HepG2 (cell line): ENCODE data around the gene FAT4. TPM values are rescaled to one million over a fixed set of nuclear protein-coding genes. Genes with fewer than 3 reads are reported as not detected.

Source experiments
- ARID5B ChIP-seq: IDR thresholded peaks from 2 replicates; pipeline ENCODE4 v1.4.0; 2020; ENCODE audit warnings: mild to moderate bottlenecking, missing genetic modification reagents
- CREB1 ChIP-seq, 2 experiments: fragments of 450-650 bp in 1 of 2; IDR thresholded peaks; 2 replicates each; pipeline ENCODE4 v1.6.1; 2016 to 2017; ENCODE audit warnings: control low read depth in 1 of 2, mild to moderate bottlenecking in 1 of 2, missing compliant biosample characterization in 1 of 2, missing genetic modification characterization in 1 of 2
- DRAP1 ChIP-seq: IDR thresholded peaks from 2 replicates; pipeline ENCODE4 v1.6.1; 2016; ENCODE audit warnings: missing genetic modification reagents, missing compliant biosample characterization
- GRHL1 ChIP-seq: sonication (generic); formaldehyde crosslinking; conservative IDR thresholded peaks from 2 replicates; pipeline ENCODE4 v1.8.0; 2022; ENCODE audit warnings: missing genetic modification reagents
- HDAC1 ChIP-seq: sonication (generic); formaldehyde crosslinking; IDR thresholded peaks from 2 replicates; pipeline ENCODE4 v1.5.1; 2020; ENCODE audit warnings: mild to moderate bottlenecking, missing genetic modification reagents
- SAP130 ChIP-seq: IDR thresholded peaks from 2 replicates; pipeline ENCODE4 v1.6.1; 2016; ENCODE audit warnings: low read depth
- SIX4 ChIP-seq: sonication (generic); formaldehyde crosslinking; IDR thresholded peaks from 2 replicates; pipeline ENCODE4 v1.4.0; 2020; ENCODE audit warnings: missing genetic modification reagents
- TEAD3 ChIP-seq: optimal IDR thresholded peaks from 2 replicates; pipeline ENCODE3; 2016; ENCODE audit warnings: borderline replicate concordance
- THAP11 ChIP-seq: IDR thresholded peaks from 2 replicates; pipeline ENCODE4 v1.6.1; 2016; ENCODE audit warnings: missing biosample characterization, missing genetic modification reagents
- ZBTB25 ChIP-seq: IDR thresholded peaks from 2 replicates; pipeline ENCODE4 v1.6.1; 2018; ENCODE audit warnings: missing genetic modification reagents
- ZBTB4 ChIP-seq: sonication (generic); formaldehyde crosslinking; IDR thresholded peaks from 2 replicates; pipeline ENCODE4 v1.4.0; 2020; ENCODE audit warnings: missing genetic modification reagents, mild to moderate bottlenecking, borderline replicate concordance
- ZNF205 ChIP-seq: IDR thresholded peaks from 2 replicates; pipeline ENCODE4 v1.6.1; 2018; ENCODE audit warnings: missing biosample characterization, missing genetic modification reagents
- ZNF276 ChIP-seq: sonication (generic); formaldehyde crosslinking; IDR thresholded peaks from 2 replicates; pipeline ENCODE4 v1.4.0; 2020; ENCODE audit warnings: mild to moderate bottlenecking, low read depth, missing genetic modification reagents
- ZNF564 ChIP-seq: sonication (generic); formaldehyde crosslinking; IDR thresholded peaks from 2 replicates; pipeline ENCODE4 v1.8.1; 2023; ENCODE audit warnings: mild to moderate bottlenecking, missing genetic modification reagents
- ZNF616 ChIP-seq: sonication (generic); formaldehyde crosslinking; IDR thresholded peaks from 2 replicates; pipeline ENCODE4 v1.5.0; 2020; ENCODE audit warnings: low read depth, mild to moderate bottlenecking, missing genetic modification reagents
- polyA plus RNA-seq, 8 experiments: library from polyadenylated mRNA; depleted of rRNA in 3 of 8; stranded (reverse) in 7 of 8; unstranded in 1 of 8; fragments of >200 nt; fragmentation: Illumina TruSeq in 4 of 8; extraction: Trizol in 4 of 8; gene quantifications; 2 replicates each; pipeline versions ENCODE4 v1.2.1 to v1.2.3, GENCODE V29; 2011 to 2016; ENCODE audit warnings: low read depth in 4 of 8, missing spikeins in 1 of 8, mixed read lengths in 1 of 8; ENCODE audit not compliant: insufficient read depth in 1 of 8
- total RNA-seq, 5 experiments: library from RNA; depleted of rRNA; stranded (reverse); fragments of >200 nt; fragmentation: Illumina TruSeq; extraction: Trizol; gene quantifications; 2 replicates each; pipeline ENCODE4 v1.2.3, GENCODE V29; 2016; ENCODE audit warnings: low read depth in 1 of 5

The FAT4 gene
- total and polyA plus RNA-seq, 2 of the 13 experiments (the other 11 are each of a cell fraction or from before 2014, with no cell fraction given): 0.27 to 1.2 TPM

- peak; percentile 35 for TF ChIP-seq ARID5B (CRISPR knock-in tag)
- peak; percentile 62 for TF ChIP-seq CREB1 (IDR thresholded peaks at IDR 0.05)
- peak; percentile 70 for TF ChIP-seq CREB1 (CRISPR knock-in tag; IDR thresholded peaks at IDR 0.05)
- TF ChIP-seq SIX4 (CRISPR knock-in tag): peak; percentile 56; the same call in 1 of the 2 replicates
- TF ChIP-seq GRHL1 (CRISPR knock-in tag): no peak
- 0 out of 2 replicates have a peak, but pooled peaks have one; percentile 12 for TF ChIP-seq THAP11
- TF ChIP-seq ZBTB4: no peak
- TF ChIP-seq ZBTB25 (CRISPR knock-in tag): no peak
- TF ChIP-seq TEAD3 (CRISPR knock-in tag): peak; percentile 66
- no peak for TF ChIP-seq ZNF564
- TF ChIP-seq HDAC1 (CRISPR knock-in tag): peak; percentile 21; the same call in 1 of the 2 replicates
- no peak for TF ChIP-seq DRAP1 (CRISPR knock-in tag)
- 0 out of 2 replicates have a peak, but pooled peaks have one; percentile 12 for TF ChIP-seq SAP130 (CRISPR knock-in tag)
- TF ChIP-seq ZNF205 (CRISPR knock-in tag): 0 out of 2 replicates have a peak, but pooled peaks have one; percentile 34
- no peak for TF ChIP-seq ZNF616
- no peak for TF ChIP-seq ZNF276 (CRISPR knock-in tag)
Observed at GRCh38 chr4:125313497-125313896, 1.3 kb upstream of the FAT4 start (continued).
